Glomerular visceral epithelial cell (primary cell): ENCODE measurements around the gene RPP30.
A peak's percentile ranks its signal among the peaks of the same experiment; 100 is the strongest.
"Not testable (repeated sequence)": the region's sequence is repeated elsewhere in the genome, so short reads cannot be mapped to it uniquely, and the experiment has no call there.

Experiments used
- DNase-seq: peaks from one replicate; pipeline ENCODE4 v3.0.0-alpha.2; 2016; ENCODE audit errors: extremely low spot score

Gene RPP30

GRCh38 chr10:90871279-90871765, 452 bp upstream of the RPP30 start:
- DNase-seq, result peak; percentile 26

GRCh38 chr10:90872648-90873020, 860 bp downstream of the RPP30 start:
- DNase-seq, result no peak

GRCh38 chr10:90879062-90879461, 7.3 kb downstream of the RPP30 start:
- DNase-seq, result no peak

- DNase-seq, result peak; percentile 46
Measured at GRCh38 chr10:90880059-90880719, 8.4 kb downstream of the RPP30 start.

GRCh38 chr10:90884431-90884830, 12.7 kb downstream of the RPP30 start:
- no peak for DNase-seq

GRCh38 chr10:90885176-90885575, 13.4 kb downstream of the RPP30 start:
- no peak for DNase-seq

- no peak for DNase-seq
Measured at GRCh38 chr10:90887555-90887954, 15.8 kb downstream of the RPP30 start.

GRCh38 chr10:90888387-90888786, 16.6 kb downstream of the RPP30 start:
- DNase-seq, result no peak

GRCh38 chr10:90889636-90890035, 17.9 kb downstream of the RPP30 start:
- no peak for DNase-seq

- DNase-seq, result no peak
Measured at GRCh38 chr10:90890347-90890746, 18.6 kb downstream of the RPP30 start.

GRCh38 chr10:90893190-90893589, 21.4 kb downstream of the RPP30 start:
- no peak for DNase-seq

- not testable (repeated sequence) for DNase-seq
Measured at GRCh38 chr10:90896916-90897315, 25.1 kb downstream of the RPP30 start.

GRCh38 chr10:90905925-90906324, 34.2 kb downstream of the RPP30 start:
- no peak for DNase-seq

GRCh38 chr10:90906596-90906995, 34.8 kb downstream of the RPP30 start:
- DNase-seq, result no peak

GRCh38 chr10:90911133-90912051, 39.6 kb downstream of the RPP30 start:
- DNase-seq, result peak; percentile 75

- DNase-seq, result no peak
Measured at GRCh38 chr10:90912174-90912573, 40.4 kb downstream of the RPP30 start.

- no peak for DNase-seq
Measured at GRCh38 chr10:90912854-90913479, 41.2 kb downstream of the RPP30 start.

GRCh38 chr10:90913774-90914420, 42.1 kb downstream of the RPP30 start:
- DNase-seq, result no peak

- DNase-seq, result no peak
Measured at GRCh38 chr10:90914992-90915765, 43.4 kb downstream of the RPP30 start.

- no peak for DNase-seq
Measured at GRCh38 chr10:90915766-90916075, 43.9 kb downstream of the RPP30 start.
